ENCODE results near the gene HSD17B1. TPM values are rescaled to one million over a fixed set of nuclear protein-coding genes. Genes with fewer than 3 reads are reported as not detected.

HSD17B1 gene
- total and polyA plus RNA-seq, 2 of the 13 experiments (the other 11 are each of a cell fraction or from before 2014, with no cell fraction given), result 0.54 to 0.93 TPM

DNA sequence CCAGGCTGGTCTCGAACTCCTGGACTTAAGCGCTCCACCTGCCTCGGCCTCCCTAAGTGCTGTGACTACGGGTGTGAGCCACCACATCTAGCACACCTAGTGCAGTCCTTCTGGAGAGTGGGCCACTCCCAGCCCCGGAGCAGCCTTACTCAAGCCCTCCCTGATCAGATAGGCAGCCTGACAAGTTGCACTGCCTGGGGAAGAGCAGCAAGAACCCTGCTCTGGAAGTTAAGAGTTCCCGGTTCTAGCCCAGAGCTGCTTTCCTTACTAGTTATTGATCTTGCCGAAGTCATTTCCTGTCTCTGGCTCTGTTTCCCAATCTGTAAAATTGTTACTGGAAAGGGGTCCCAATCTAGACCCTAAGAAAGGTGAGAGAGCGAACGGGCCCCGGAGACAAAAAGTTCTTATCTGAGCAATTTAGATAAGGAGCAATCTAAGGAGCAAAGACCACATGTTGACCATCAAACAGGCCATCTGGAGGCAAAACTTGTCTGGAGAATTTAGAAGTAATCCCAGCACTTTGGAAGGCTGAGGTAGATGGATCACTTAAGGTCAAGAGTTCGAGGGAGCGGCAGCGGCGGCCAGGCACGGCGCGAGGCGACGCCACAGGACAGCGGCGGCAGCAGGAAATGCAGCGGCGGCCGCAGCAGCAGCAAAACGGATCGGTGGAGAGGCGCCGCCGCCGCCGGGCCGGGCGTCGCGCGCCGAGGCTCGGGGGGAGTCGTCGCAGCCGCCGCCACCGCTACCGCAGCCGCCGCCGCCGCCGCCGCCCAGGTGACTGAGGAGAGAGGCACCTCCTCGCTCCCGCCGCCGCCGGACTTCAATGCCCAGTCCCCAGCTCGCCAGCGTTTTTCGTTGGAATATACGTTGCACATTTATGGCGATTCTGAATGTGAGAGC is 21.0 kb upstream of the HSD17B1 start (continued):
- no peak for TF ChIP-seq PAWR (CRISPR knock-in tag; IDR thresholded peaks at IDR 0.05; ENCODE audit: borderline replicate concordance)
- TF ChIP-seq ATAD3A (CRISPR knock-in tag; IDR thresholded peaks at IDR 0.05), result no peak
- no peak for TF ChIP-seq ZKSCAN8 (CRISPR knock-in tag; IDR thresholded peaks at IDR 0.05; ENCODE audit: borderline replicate concordance)
- TF ChIP-seq DR1 (CRISPR knock-in tag; IDR thresholded peaks at IDR 0.05), result no peak
- TF ChIP-seq ZNF383 (CRISPR knock-in tag; IDR thresholded peaks at IDR 0.05; ENCODE audit: borderline replicate concordance), result no peak
- TF ChIP-seq, protein P1, sequence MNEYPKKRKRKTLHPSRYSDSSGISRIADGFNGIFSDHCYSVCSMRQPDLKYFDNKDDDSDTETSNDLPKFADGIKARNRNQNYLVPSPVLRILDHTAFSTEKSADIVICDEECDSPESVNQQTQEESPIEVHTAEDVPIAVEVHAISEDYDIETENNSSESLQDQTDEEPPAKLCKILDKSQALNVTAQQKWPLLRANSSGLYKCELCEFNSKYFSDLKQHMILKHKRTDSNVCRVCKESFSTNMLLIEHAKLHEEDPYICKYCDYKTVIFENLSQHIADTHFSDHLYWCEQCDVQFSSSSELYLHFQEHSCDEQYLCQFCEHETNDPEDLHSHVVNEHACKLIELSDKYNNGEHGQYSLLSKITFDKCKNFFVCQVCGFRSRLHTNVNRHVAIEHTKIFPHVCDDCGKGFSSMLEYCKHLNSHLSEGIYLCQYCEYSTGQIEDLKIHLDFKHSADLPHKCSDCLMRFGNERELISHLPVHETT (CRISPR knock-in tag; conservative IDR thresholded peaks at IDR 0.05), result peak; percentile 70; the same call in 1 of the 2 replicates
- no peak for TF ChIP-seq TCF7L2 (IDR thresholded peaks at IDR 0.05; ENCODE audit: low read depth, low read length)
- TF ChIP-seq NR2F6 (IDR thresholded peaks at IDR 0.05), result peak; percentile 59; the same call in 1 of the 2 replicates
- peak; percentile 83 for TF ChIP-seq NR2F6 (CRISPR knock-in tag; IDR thresholded peaks at IDR 0.05)
- TF ChIP-seq, protein P2, sequence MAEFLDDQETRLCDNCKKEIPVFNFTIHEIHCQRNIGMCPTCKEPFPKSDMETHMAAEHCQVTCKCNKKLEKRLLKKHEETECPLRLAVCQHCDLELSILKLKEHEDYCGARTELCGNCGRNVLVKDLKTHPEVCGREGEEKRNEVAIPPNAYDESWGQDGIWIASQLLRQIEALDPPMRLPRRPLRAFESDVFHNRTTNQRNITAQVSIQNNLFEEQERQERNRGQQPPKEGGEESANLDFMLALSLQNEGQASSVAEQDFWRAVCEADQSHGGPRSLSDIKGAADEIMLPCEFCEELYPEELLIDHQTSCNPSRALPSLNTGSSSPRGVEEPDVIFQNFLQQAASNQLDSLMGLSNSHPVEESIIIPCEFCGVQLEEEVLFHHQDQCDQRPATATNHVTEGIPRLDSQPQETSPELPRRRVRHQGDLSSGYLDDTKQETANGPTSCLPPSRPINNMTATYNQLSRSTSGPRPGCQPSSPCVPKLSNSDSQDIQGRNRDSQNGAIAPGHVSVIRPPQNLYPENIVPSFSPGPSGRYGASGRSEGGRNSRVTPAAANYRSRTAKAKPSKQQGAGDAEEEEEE (CRISPR knock-in tag; IDR thresholded peaks at IDR 0.05; ENCODE audit: borderline replicate concordance), result no peak
- TF ChIP-seq, protein P3, sequence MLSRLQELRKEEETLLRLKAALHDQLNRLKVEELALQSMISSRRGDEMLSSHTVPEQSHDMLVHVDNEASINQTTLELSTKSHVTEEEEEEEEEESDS (CRISPR knock-in tag; IDR thresholded peaks at IDR 0.05; ENCODE audit: borderline replicate concordance), result no peak
- peak; percentile 87 for TF ChIP-seq SKI (IDR thresholded peaks at IDR 0.05; ENCODE audit: partially characterized antibody)
- peak; percentile 18; the same call in 1 of the 2 replicates for TF ChIP-seq KMT2B (CRISPR knock-in tag; IDR thresholded peaks at IDR 0.05)
- no peak for TF ChIP-seq ZNF225 (CRISPR knock-in tag; IDR thresholded peaks at IDR 0.05)
- TF ChIP-seq NR2F1 (CRISPR knock-in tag; IDR thresholded peaks at IDR 0.05), result peak; percentile 73 to 76
- TF ChIP-seq ZNF337 (CRISPR knock-in tag; IDR thresholded peaks at IDR 0.05; ENCODE audit: borderline replicate concordance, low read depth), result no peak; the same call in 1 of the 2 replicates
- TF ChIP-seq POLR2AphosphoS2 (IDR thresholded peaks at IDR 0.05; ENCODE audit: low read depth, low read length), result no peak
- no peak for TF ChIP-seq CHD2 (IDR thresholded peaks at IDR 0.05; ENCODE audit: low read depth, low read length)
- TF ChIP-seq SNAPC2 (CRISPR knock-in tag; IDR thresholded peaks at IDR 0.05), result no peak
- TF ChIP-seq, protein P4, sequence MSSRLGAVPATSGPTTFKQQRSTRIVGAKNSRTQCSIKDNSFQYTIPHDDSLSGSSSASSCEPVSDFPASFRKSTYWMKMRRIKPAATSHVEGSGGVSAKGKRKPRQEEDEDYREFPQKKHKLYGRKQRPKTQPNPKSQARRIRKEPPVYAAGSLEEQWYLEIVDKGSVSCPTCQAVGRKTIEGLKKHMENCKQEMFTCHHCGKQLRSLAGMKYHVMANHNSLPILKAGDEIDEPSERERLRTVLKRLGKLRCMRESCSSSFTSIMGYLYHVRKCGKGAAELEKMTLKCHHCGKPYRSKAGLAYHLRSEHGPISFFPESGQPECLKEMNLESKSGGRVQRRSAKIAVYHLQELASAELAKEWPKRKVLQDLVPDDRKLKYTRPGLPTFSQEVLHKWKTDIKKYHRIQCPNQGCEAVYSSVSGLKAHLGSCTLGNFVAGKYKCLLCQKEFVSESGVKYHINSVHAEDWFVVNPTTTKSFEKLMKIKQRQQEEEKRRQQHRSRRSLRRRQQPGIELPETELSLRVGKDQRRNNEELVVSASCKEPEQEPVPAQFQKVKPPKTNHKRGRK (CRISPR knock-in tag; IDR thresholded peaks at IDR 0.05), result no peak
- TF ChIP-seq NPAS2 (CRISPR knock-in tag; IDR thresholded peaks at IDR 0.05; ENCODE audit: borderline replicate concordance), result no peak
- no peak for TF ChIP-seq ZNF713 (CRISPR knock-in tag; IDR thresholded peaks at IDR 0.05)
- TF ChIP-seq EP300 (IDR thresholded peaks at IDR 0.05; ENCODE audit: low read depth in 2 of 2, low read length in 2 of 2), result peak in 1 of 2 experiments; percentile 1; a peak in 1 of 4 replicates
- no peak for TF ChIP-seq EP300 (CRISPR knock-in tag; IDR thresholded peaks at IDR 0.05; ENCODE audit: borderline replicate concordance)
- peak; percentile 53; the same call in 1 of the 2 replicates for TF ChIP-seq PHF21A (CRISPR knock-in tag; IDR thresholded peaks at IDR 0.05)
- no peak for TF ChIP-seq ZFAT (CRISPR knock-in tag; conservative IDR thresholded peaks at IDR 0.05)
- TF ChIP-seq ZNF644 (CRISPR knock-in tag; IDR thresholded peaks at IDR 0.05; ENCODE audit: low read depth), result no peak
